ENCODE results near the gene BTN2A1. TPM values are rescaled to one million over a fixed set of nuclear protein-coding genes. Genes with fewer than 3 reads are reported as not detected.

BTN2A1 gene
- total RNA-seq, 1 experiment from 2014 or later: 11.2 TPM

- no peak for TF ChIP-seq EGR1 (IDR thresholded peaks at IDR 0.05; ENCODE audit: low read depth)
- no peak for TF ChIP-seq POLR2A (IDR thresholded peaks at IDR 0.05; ENCODE audit: borderline replicate concordance, extremely low read depth, insufficient read depth, insufficient read length)
- TF ChIP-seq YY1 (IDR thresholded peaks at IDR 0.05; ENCODE audit: extremely low read depth, insufficient replicate concordance, low read depth, low read length): no peak
- TF ChIP-seq CBX3 (IDR thresholded peaks at IDR 0.05; ENCODE audit: low read depth): no peak
- TF ChIP-seq ZFX (IDR thresholded peaks at IDR 0.05): no peak
- no peak for TF ChIP-seq CEBPB (IDR thresholded peaks at IDR 0.05; ENCODE audit: low read depth)
These were observed 43.8 kb downstream of the BTN2A1 start (continued) for GRCh38 chr6:26501482-26501986.

DNA sequence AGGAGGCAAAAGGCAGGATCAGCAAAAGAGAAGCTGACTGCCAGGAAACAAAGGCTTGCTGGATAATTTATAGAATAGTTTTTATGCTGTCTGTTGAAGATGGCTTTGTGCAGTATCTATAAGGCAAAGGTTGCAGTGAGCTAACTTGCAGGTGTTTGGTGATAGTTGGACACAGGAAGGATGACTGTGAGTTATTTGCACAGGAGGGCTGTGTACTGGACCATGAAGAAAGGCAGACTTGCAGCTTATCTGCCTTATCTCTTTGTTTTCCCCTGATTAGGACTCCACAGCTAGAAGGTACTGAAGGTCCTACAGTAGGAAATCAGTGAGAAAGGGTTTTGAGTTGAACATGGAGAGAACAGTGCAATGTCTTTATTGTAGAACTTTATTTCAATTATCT lies 44.4 kb downstream of the BTN2A1 start:
- RAD21 ChIA-PET (ENCODE audit: low non-redundant PET in 1 of 2, low total read pairs in 2 of 2, uncharacterized antibody in 2 of 2, unreplicated experiment in 2 of 2): no interaction called here
- no peaks in the 10 kb centered on the region for H3K9me3 ChIP-seq (ENCODE audit: control insufficient read depth in 1 of 2, insufficient read depth in 1 of 2, low read depth in 1 of 2, low read length in 2 of 2)

More for the DNA sequence above, 44.4 kb downstream of the BTN2A1 start:
- ChIA-PET CTCF (no interaction called here), POLR2A (no interaction called here)
- TF ChIP-seq POLR2AphosphoS5 (IDR thresholded peaks at IDR 0.05; ENCODE audit: low read depth, low read length) (no peak), SRF (IDR thresholded peaks at IDR 0.05; ENCODE audit: low read depth) (no peak), CTCF (IDR thresholded peaks at IDR 0.05 in 2 of 3, conservative IDR thresholded peaks at IDR 0.05 in 1 of 3; ENCODE audit: borderline replicate concordance in 1 of 3, insufficient read depth in 1 of 3, low read depth in 2 of 3, low read length in 2 of 3) (no peak), EZH2phosphoT487 (IDR thresholded peaks at IDR 0.05; ENCODE audit: borderline replicate concordance) (no peak), EGR1 (IDR thresholded peaks at IDR 0.05; ENCODE audit: low read depth) (no peak), ZNF274 (IDR thresholded peaks at IDR 0.05; ENCODE audit: low read depth, low read length) (no peak), ZFX (IDR thresholded peaks at IDR 0.05) (no peak), ZBTB33 (IDR thresholded peaks at IDR 0.05; ENCODE audit: extremely low read depth, insufficient replicate concordance, low read length) (no peak), YY1 (IDR thresholded peaks at IDR 0.05; ENCODE audit: extremely low read depth, insufficient replicate concordance, low read depth, low read length) (no peak), TCF7L2 (IDR thresholded peaks at IDR 0.05; ENCODE audit: borderline replicate concordance, extremely low read depth, insufficient read depth, insufficient read length) (no peak), EZH2 (IDR thresholded peaks at IDR 0.05) (no peak), ELF1 (IDR thresholded peaks at IDR 0.05; ENCODE audit: borderline replicate concordance, low read depth) (no peak), FOSL1 (IDR thresholded peaks at IDR 0.05; ENCODE audit: low read depth) (no peak), POLR2A (IDR thresholded peaks at IDR 0.05; ENCODE audit: borderline replicate concordance, extremely low read depth, insufficient read depth, insufficient read length) (no peak), CBX3 (IDR thresholded peaks at IDR 0.05; ENCODE audit: low read depth) (no peak), SP1 (IDR thresholded peaks at IDR 0.05; ENCODE audit: low read depth) (no peak), SIN3A (IDR thresholded peaks at IDR 0.05; ENCODE audit: low read depth) (no peak)
- TF ChIP-seq, protein P1, sequence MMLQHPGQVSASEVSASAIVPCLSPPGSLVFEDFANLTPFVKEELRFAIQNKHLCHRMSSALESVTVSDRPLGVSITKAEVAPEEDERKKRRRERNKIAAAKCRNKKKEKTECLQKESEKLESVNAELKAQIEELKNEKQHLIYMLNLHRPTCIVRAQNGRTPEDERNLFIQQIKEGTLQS (IDR thresholded peaks at IDR 0.05): no peak
- TF ChIP-seq, protein P2, sequence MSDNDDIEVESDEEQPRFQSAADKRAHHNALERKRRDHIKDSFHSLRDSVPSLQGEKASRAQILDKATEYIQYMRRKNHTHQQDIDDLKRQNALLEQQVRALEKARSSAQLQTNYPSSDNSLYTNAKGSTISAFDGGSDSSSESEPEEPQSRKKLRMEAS (IDR thresholded peaks at IDR 0.05): no peak
- H4K20me1 ChIP-seq (ENCODE audit: insufficient read depth): no peaks in the 10 kb centered on the region
- H3K79me2 ChIP-seq (ENCODE audit: insufficient read depth, low read length): no peaks in the 10 kb centered on the region
- H3K27me3 ChIP-seq (ENCODE audit: insufficient read depth, low read length): no peaks in the 10 kb centered on the region
- H3K4me2 ChIP-seq (ENCODE audit: low read length): no peak overlapping the region
- no peaks in the 10 kb centered on the region for H3K9me2 ChIP-seq (ENCODE audit: insufficient read depth)
- ATAC-seq (no peak), DNase-seq (ENCODE audit: low read depth, low spot score) (no peak)
- H3K27ac ChIP-seq (ENCODE audit: low read depth, low read length): no peak overlapping the region
- intact Hi-C loops (cut with micrococcal nuclease): no loop called here
- peaks cover 0 to 3% of the 10 kb centered on the region in 2 experiments; a peak in 1 of 4 replicates for H3K4me1 ChIP-seq (ENCODE audit: control insufficient read depth in 1 of 2, insufficient read depth in 2 of 2, low read length in 2 of 2)
- no peak overlapping the region for H2AFZ ChIP-seq (ENCODE audit: low read depth, low read length, poor library complexity, severe bottlenecking)
- no TSS peak for BruUV-seq (replicated peaks)
- no peak overlapping the region for H3K9ac ChIP-seq (ENCODE audit: low read length)
- H3K4me3 ChIP-seq (replicated peaks in 1 of 2; ENCODE audit: low read depth in 1 of 2, low read length in 2 of 2): no peak overlapping the region
- no peaks in the 10 kb centered on the region for H3K36me3 ChIP-seq (ENCODE audit: control insufficient read depth in 1 of 2, insufficient read depth in 2 of 2, low read length in 2 of 2)
